Neuronal stem cell (in vitro differentiated cells): ENCODE results near the gene ELAVL4.

Source experiments
- DNase-seq: peaks from one replicate; pipeline ENCODE4 v3.0.0-alpha.2; 2013; ENCODE audit warnings: low spot score
- H2AFZ ChIP-seq: one replicate; pipeline ENCODE4 v1.6.1; 2013; ENCODE audit warnings: mild to moderate bottlenecking, low read length, inconsistent platforms
- H2AK5ac ChIP-seq: 2 replicates; pipeline ENCODE4 v1.6.1; 2013; ENCODE audit warnings: low read depth, mild to moderate bottlenecking, inconsistent platforms, low read length, moderate library complexity, mixed read lengths
- H2BK120ac ChIP-seq: 2 replicates; pipeline ENCODE4 v1.6.1; 2013; ENCODE audit warnings: low read depth, mild to moderate bottlenecking, inconsistent platforms, low read length, moderate library complexity, mixed read lengths
- H2BK12ac ChIP-seq: one replicate; pipeline ENCODE4 v1.6.1; 2013; ENCODE audit warnings: low read length, inconsistent platforms
- H2BK15ac ChIP-seq: 2 replicates; pipeline ENCODE4 v1.6.1; 2013; ENCODE audit warnings: mild to moderate bottlenecking, low read length, inconsistent platforms, mixed read lengths
- H2BK5ac ChIP-seq: one replicate; pipeline ENCODE4 v1.6.1; 2013; ENCODE audit warnings: inconsistent platforms, mild to moderate bottlenecking, low read length, moderate library complexity
- H3K14ac ChIP-seq: one replicate; pipeline ENCODE4 v1.6.1; 2013; ENCODE audit warnings: low read length, inconsistent platforms
- H3K18ac ChIP-seq: 2 replicates; pipeline ENCODE4 v1.6.1; 2013; ENCODE audit warnings: low read length, inconsistent platforms
- H3K23ac ChIP-seq: 2 replicates; pipeline ENCODE4 v1.6.1; 2013; ENCODE audit warnings: low read depth, mild to moderate bottlenecking, mixed read lengths, low read length, inconsistent platforms; ENCODE audit not compliant: poor library complexity
- H3K27ac ChIP-seq: replicated peaks from 3 replicates; pipeline ENCODE4 v1.5.1; 2013; ENCODE audit warnings: low read length, inconsistent platforms
- H3K27me3 ChIP-seq, 3 experiments: 2 replicates each; pipeline ENCODE4 v1.6.1; 2013; ENCODE audit warnings: low read length in 3 of 3, mild to moderate bottlenecking in 2 of 3, inconsistent platforms in 1 of 3, low read depth in 1 of 3, mixed read lengths in 1 of 3, moderate library complexity in 1 of 3; ENCODE audit not compliant: control insufficient read depth in 3 of 3, insufficient read depth in 3 of 3
- H3K36me3 ChIP-seq, 2 donors: replicated peaks in 1 of 2; 2 replicates each; pipeline ENCODE4 v1.6.1; 2013; ENCODE audit warnings: low read length in 2 of 2; ENCODE audit not compliant: control insufficient read depth in 2 of 2, insufficient read depth in 2 of 2
- H3K4ac ChIP-seq: 2 replicates; pipeline ENCODE4 v1.6.1; 2013; ENCODE audit warnings: inconsistent platforms, mild to moderate bottlenecking, low read length, moderate library complexity
- H3K4me1 ChIP-seq, 2 donors: 1 replicate in 1 of 2; 2 replicates in 1 of 2; pipeline ENCODE4 v1.6.1; 2013; ENCODE audit warnings: low read length in 2 of 2, low read depth in 1 of 2; ENCODE audit not compliant: control insufficient read depth in 2 of 2, insufficient read depth in 1 of 2
- H3K4me2 ChIP-seq: one replicate; pipeline ENCODE4 v1.6.1; 2013; ENCODE audit warnings: mild to moderate bottlenecking, low read length, inconsistent platforms; ENCODE audit not compliant: insufficient read depth, poor library complexity, severe bottlenecking
- H3K4me3 ChIP-seq, 2 donors: 2 replicates each; pipeline ENCODE4 v1.5.1; 2013; ENCODE audit warnings: low read length in 2 of 2, mild to moderate bottlenecking in 2 of 2, inconsistent platforms in 1 of 2, moderate library complexity in 1 of 2
- H3K79me1 ChIP-seq: one replicate; pipeline ENCODE4 v1.6.1; 2013; ENCODE audit warnings: low read depth, mild to moderate bottlenecking, inconsistent platforms, low read length, moderate library complexity
- H3K9ac ChIP-seq: one replicate; pipeline ENCODE4 v1.6.1; 2013; ENCODE audit warnings: mild to moderate bottlenecking, low read depth, low read length, inconsistent platforms; ENCODE audit not compliant: poor library complexity
- H3K9me3 ChIP-seq, 2 donors: replicated peaks in 1 of 2; 2 replicates each; pipeline versions ENCODE3 to v1.6.1; 2013; ENCODE audit warnings: low read length in 2 of 2, mild to moderate bottlenecking in 2 of 2, inconsistent platforms in 1 of 2, low read depth in 1 of 2, mixed read lengths in 1 of 2, moderate library complexity in 1 of 2; ENCODE audit not compliant: control insufficient read depth in 2 of 2, insufficient read depth in 1 of 2
- H4K8ac ChIP-seq: one replicate; pipeline ENCODE4 v1.6.1; 2013; ENCODE audit warnings: low read depth, mild to moderate bottlenecking, inconsistent platforms, low read length, moderate library complexity
- H4K91ac ChIP-seq: one replicate; pipeline ENCODE4 v1.6.1; 2013; ENCODE audit warnings: low read length, low read depth, mild to moderate bottlenecking, inconsistent platforms; ENCODE audit not compliant: poor library complexity
- WGBS, 2 donors: extraction: QIAGEN DNeasy Blood & Tissue Kit; methylation state at CpG; one replicate each; pipeline ENCODE4 v1.1.7; 2013; ENCODE audit warnings: missing lambda C conversion rate in 2 of 2, mixed read lengths in 1 of 2; ENCODE audit not compliant: insufficient read length in 2 of 2, insufficient replicate concordance in 1 of 2; ENCODE audit errors: extremely low coverage in 2 of 2; 5-methylcytosine and 5-hydroxymethylcytosine counted together

The ELAVL4 gene

GRCh38 chr1:50111503-50111902, 2.8 kb downstream of the ELAVL4 start:
- Histone ChIP-seq H2BK15ac (no peak overlapping the region), H3K27ac (no peak overlapping the region), H4K91ac (no peak overlapping the region), H3K14ac (no peak overlapping the region), H3K23ac (no peak overlapping the region), H2AK5ac (no peak overlapping the region), H4K8ac (no peak overlapping the region), H3K4me2 (no peak overlapping the region), H3K9ac (no peak overlapping the region), H2AFZ (no peak overlapping the region), H3K9me3 (no peaks in the 10 kb centered on the region), H3K79me1 (no peaks in the 10 kb centered on the region), H3K4ac (no peak overlapping the region), H2BK5ac (no peak overlapping the region), H3K4me3 (no peak overlapping the region), H3K36me3 (no peaks in the 10 kb centered on the region), H2BK120ac (no peak overlapping the region), H3K18ac (no peak overlapping the region), H3K4me1 (peaks cover 6 to 17% of the 10 kb centered on the region in 2 donors), H2BK12ac (no peak overlapping the region), H3K27me3 (peaks cover 0 to 9% (median 2%) of the 10 kb centered on the region in 3 experiments)
- no peak for DNase-seq
- no CpG with 5 or more reads among the region's 3 CpGs for WGBS, 2 donors

GRCh38 chr1:50112193-50112592, 3.5 kb downstream of the ELAVL4 start:
- H3K18ac ChIP-seq, result no peak overlapping the region
- H2BK12ac ChIP-seq, result no peak overlapping the region
- H2BK120ac ChIP-seq, result no peak overlapping the region
- no peak overlapping the region for H3K4ac ChIP-seq
- no peak overlapping the region for H2AFZ ChIP-seq
- H3K79me1 ChIP-seq, result no peaks in the 10 kb centered on the region
- WGBS, 2 donors, result no CpG with 5 or more reads among the region's 3 CpGs
- H3K9me3 ChIP-seq, result no peaks in the 10 kb centered on the region
- H3K14ac ChIP-seq, result no peak overlapping the region
- no peak overlapping the region for H3K4me2 ChIP-seq
- H4K8ac ChIP-seq, result no peak overlapping the region
- H3K27me3 ChIP-seq, result peaks cover 0 to 9% (median 2%) of the 10 kb centered on the region in 3 experiments
- H2BK15ac ChIP-seq, result no peak overlapping the region
- DNase-seq, result no peak
- H2BK5ac ChIP-seq, result no peak overlapping the region
- H3K36me3 ChIP-seq, result no peaks in the 10 kb centered on the region
- no peak overlapping the region for H3K27ac ChIP-seq
- H3K23ac ChIP-seq, result no peak overlapping the region
- peaks cover 6 to 17% of the 10 kb centered on the region in 2 donors for H3K4me1 ChIP-seq
- H3K9ac ChIP-seq, result no peak overlapping the region
- H3K4me3 ChIP-seq, result no peak overlapping the region
- no peak overlapping the region for H4K91ac ChIP-seq
- H2AK5ac ChIP-seq, result no peak overlapping the region

GRCh38 chr1:50123071-50123470, 14.4 kb downstream of the ELAVL4 start:
- Histone ChIP-seq H2BK5ac (no peak overlapping the region), H3K4me2 (no peak overlapping the region), H3K36me3 (no peaks in the 10 kb centered on the region), H2BK15ac (no peak overlapping the region), H3K14ac (no peak overlapping the region), H3K18ac (no peak overlapping the region), H3K4me1 (no peaks in the 10 kb centered on the region), H3K23ac (no peak overlapping the region), H2BK120ac (no peak overlapping the region), H2BK12ac (no peak overlapping the region), H3K9me3 (no peaks in the 10 kb centered on the region), H4K8ac (no peak overlapping the region), H3K4ac (no peak overlapping the region), H3K79me1 (no peaks in the 10 kb centered on the region), H3K27me3 (no peaks in the 10 kb centered on the region), H2AK5ac (no peak overlapping the region), H3K4me3 (no peak overlapping the region), H3K9ac (no peak overlapping the region), H4K91ac (no peak overlapping the region), H2AFZ (no peak overlapping the region), H3K27ac (no peak overlapping the region)
- DNase-seq, result no peak

GRCh38 chr1:50126927-50127715, 18.4 kb downstream of the ELAVL4 start:
- Histone ChIP-seq H3K4me3 (no peak overlapping the region), H3K79me1 (no peaks in the 10 kb centered on the region), H3K27me3 (no peaks in the 10 kb centered on the region), H3K9ac (no peak overlapping the region), H3K14ac (no peak overlapping the region), H2AK5ac (no peak overlapping the region), H2BK5ac (no peak overlapping the region), H3K9me3 (no peaks in the 10 kb centered on the region), H2BK15ac (no peak overlapping the region), H3K4ac (no peak overlapping the region), H2AFZ (no peak overlapping the region), H2BK12ac (no peak overlapping the region), H3K4me1 (no peaks in the 10 kb centered on the region), H3K18ac (no peak overlapping the region), H3K23ac (no peak overlapping the region), H2BK120ac (no peak overlapping the region), H3K4me2 (no peak overlapping the region), H4K91ac (no peak overlapping the region), H4K8ac (no peak overlapping the region), H3K36me3 (no peaks in the 10 kb centered on the region), H3K27ac (no peak overlapping the region)
- DNase-seq, result no peak
- no CpG with 5 or more reads among the region's 5 CpGs for WGBS, 2 donors
